HFFc6 (cell line): ENCODE results near the gene E2F1. TPM values are rescaled to one million over a fixed set of nuclear protein-coding genes. Genes with fewer than 3 reads are reported as not detected.

Source experiments
- DNase-seq: peaks from one replicate; pipeline ENCODE4 v3.0.0-alpha.2; 2018
- H3K27ac Mint-ChIP-seq: 2 replicates; pipeline ENCODE4 v1.8.0; 2020; ENCODE audit warnings: mild to moderate bottlenecking, mixed read lengths
- H3K27me3 Mint-ChIP-seq: 2 replicates; pipeline ENCODE4 v1.8.0; 2021; ENCODE audit warnings: mild to moderate bottlenecking, moderate library complexity, mixed read lengths; ENCODE audit not compliant: insufficient read depth
- H3K36me3 Mint-ChIP-seq: 2 replicates; pipeline ENCODE4 v1.8.0; 2021; ENCODE audit warnings: low read depth, mixed read lengths
- H3K4me1 Mint-ChIP-seq: 2 replicates; pipeline ENCODE4 v1.8.0; 2020; ENCODE audit warnings: low read depth, mixed read lengths
- H3K4me3 Mint-ChIP-seq: 2 replicates; pipeline ENCODE4 v1.8.0; 2020; ENCODE audit warnings: mild to moderate bottlenecking, moderate library complexity, mixed read lengths
- H3K9me3 Mint-ChIP-seq: 2 replicates; pipeline ENCODE4 v1.8.0; 2020; ENCODE audit warnings: mild to moderate bottlenecking, mixed read lengths
- CTCF ChIP-seq: fragments of 200-600 bp; sonication (generic); IDR thresholded peaks from 2 replicates; pipeline ENCODE4 v1.5.0; 2021; ENCODE audit warnings: antibody characterized with exemption, mild to moderate bottlenecking
- total RNA-seq, 6 experiments: library from RNA; stranded (reverse); fragmentation: NEBNext Ultra II Directional; extraction: Animal tissue kit (Norgen Biotek cat#: 25700); gene quantifications; 2 replicates in 1 of 6; 3 replicates in 5 of 6; pipeline ENCODE4 v1.2.3, GENCODE V29; 2021

E2F1 gene
- total RNA-seq, 6 experiments from 2014 or later: 11.3 to 21.7 (median 20.2) TPM

DNA sequence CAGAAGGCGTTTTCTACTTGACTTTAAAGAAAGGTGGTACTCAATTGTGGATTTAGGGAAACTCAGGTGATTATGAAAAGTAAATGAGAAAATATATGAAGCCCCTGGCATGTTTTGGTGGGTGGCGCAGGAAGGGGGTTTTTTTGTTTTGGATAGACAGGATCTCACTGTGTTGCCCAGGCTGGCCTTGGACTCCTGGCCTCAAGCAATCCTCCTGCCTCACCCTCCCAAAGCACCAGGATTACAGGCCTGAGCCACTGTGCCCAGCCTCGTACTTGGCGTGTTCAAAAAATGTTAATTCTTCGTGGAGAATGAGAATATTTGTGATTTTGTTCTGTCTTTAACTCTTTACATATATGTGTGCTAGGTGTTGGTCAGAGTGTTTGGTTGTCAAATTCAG is 56.2 kb downstream of the E2F1 start:
- Mint-ChIP-seq H3K27me3 (no peaks in the 10 kb centered on the region), H3K4me1 (no peaks in the 10 kb centered on the region), H3K9me3 (no peaks in the 10 kb centered on the region), H3K4me3 (no peak overlapping the region), H3K36me3 (peaks cover 15% of the 10 kb centered on the region; the same call in 1 of the 2 replicates), H3K27ac (no peak overlapping the region)
- no peak for TF ChIP-seq CTCF
- no peak for DNase-seq

- H3K4me1 Mint-ChIP-seq: no peaks in the 10 kb centered on the region
- TF ChIP-seq CTCF: no peak
- no peak overlapping the region for H3K4me3 Mint-ChIP-seq
- H3K36me3 Mint-ChIP-seq: peaks cover 18% of the 10 kb centered on the region; the same call in 1 of the 2 replicates
- no peak for DNase-seq
- no peaks in the 10 kb centered on the region for H3K27me3 Mint-ChIP-seq
- no peaks in the 10 kb centered on the region for H3K9me3 Mint-ChIP-seq
- no peak overlapping the region for H3K27ac Mint-ChIP-seq
Observed at GRCh38 chr20:33629533-33629932, 56.7 kb downstream of the E2F1 start.

DNA sequence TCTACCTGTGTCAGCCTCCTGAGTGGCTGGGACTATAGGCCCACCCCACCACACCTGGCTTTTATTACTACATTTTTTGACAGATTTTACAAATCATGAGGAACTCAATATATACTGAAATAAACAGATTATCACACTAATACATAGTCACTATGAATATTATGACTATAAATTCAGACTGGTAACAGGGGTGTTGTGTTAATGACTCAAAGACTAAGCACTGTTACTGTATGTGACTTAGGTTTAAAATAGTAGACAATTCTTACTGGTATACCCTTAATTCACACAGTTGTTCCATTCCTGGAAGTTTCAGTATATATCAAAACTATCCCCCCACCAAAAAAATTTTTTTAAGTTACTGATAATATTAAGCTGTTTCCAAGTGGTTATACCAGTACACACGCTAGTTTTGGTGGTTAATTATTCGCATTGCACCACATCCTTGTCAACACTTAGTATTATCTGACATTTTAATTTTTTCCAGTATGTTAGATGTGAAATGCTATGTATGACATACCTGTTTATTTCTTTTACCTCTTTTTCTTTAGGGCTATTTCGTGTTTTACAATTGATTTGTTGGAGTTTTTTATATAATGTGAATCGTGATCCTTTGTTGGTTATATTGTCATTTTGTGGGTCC is 58.5 kb downstream of the E2F1 start:
- Mint-ChIP-seq H3K27ac (no peak overlapping the region), H3K27me3 (no peaks in the 10 kb centered on the region), H3K4me3 (no peak overlapping the region), H3K4me1 (no peaks in the 10 kb centered on the region), H3K9me3 (no peaks in the 10 kb centered on the region), H3K36me3 (peaks cover 21% of the 10 kb centered on the region; the same call in 1 of the 2 replicates)
- DNase-seq: no peak
- no peak for TF ChIP-seq CTCF

- peaks cover 21% of the 10 kb centered on the region; the same call in 1 of the 2 replicates for H3K36me3 Mint-ChIP-seq
- H3K27me3 Mint-ChIP-seq: no peaks in the 10 kb centered on the region
- no peak for TF ChIP-seq CTCF
- no peaks in the 10 kb centered on the region for H3K4me1 Mint-ChIP-seq
- DNase-seq: no peak
- no peaks in the 10 kb centered on the region for H3K9me3 Mint-ChIP-seq
- H3K27ac Mint-ChIP-seq: no peak overlapping the region
- H3K4me3 Mint-ChIP-seq: no peak overlapping the region
Observed at GRCh38 chr20:33626190-33626589, 60.0 kb downstream of the E2F1 start.

Other genes with a start within 250 kb of the E2F1 start
- 10 to 100 TPM; 13.9 to 22.2 (median 20.9) TPM for gene SNTA1, start 242.6 kb downstream of the E2F1 start, total RNA-seq
- 1 to 10 TPM; 7.0 to 9.1 (median 8.0) TPM for gene CBFA2T2, start 196.3 kb downstream of the E2F1 start, total RNA-seq
- under 1 TPM in 5 of 6 experiments, not detected in 1; 0.10 to 0.31 (median 0.23) TPM for gene C20orf144, start 24.1 kb downstream of the E2F1 start, total RNA-seq
- gene ACTL10, start 19.4 kb downstream of the E2F1 start, total RNA-seq: 1 to 10 TPM; 1.6 to 2.3 (median 1.8) TPM
- gene NECAB3, start 12.0 kb downstream of the E2F1 start, total RNA-seq: 10 to 100 TPM; 24.9 to 30.0 (median 27.0) TPM
- gene PXMP4, start 33.9 kb upstream of the E2F1 start, total RNA-seq: 10 to 100 TPM in 4 of 6 experiments, 1 to 10 TPM in 2; 8.3 to 14.4 (median 11.4) TPM
- 1 to 10 TPM; 3.2 to 4.1 (median 3.6) TPM for gene ZNF341, start 45.6 kb upstream of the E2F1 start, total RNA-seq
- gene CHMP4B, start 125.0 kb upstream of the E2F1 start, total RNA-seq: 10 to 100 TPM; 81.2 to 94.2 (median 86.1) TPM